Astrocyte (in vitro differentiated cells and primary cell): ENCODE results near the gene BEND6. TPM values are rescaled to one million over a fixed set of nuclear protein-coding genes. Genes with fewer than 3 reads are reported as not detected.
"Not testable (repeated sequence)": the region's sequence is repeated elsewhere in the genome, so short reads cannot be mapped to it uniquely, and the experiment has no call there.

Source experiments
- DNase-seq: peaks from one replicate; pipeline ENCODE4 v3.0.0-alpha.2; 2010; ENCODE audit warnings: low read depth
- FAIRE-seq: peaks from 2 replicates; lab custom pipeline; 2011; peaks lifted over from hg19 to GRCh38; lab: Jason Lieb, UNC
- H2AFZ ChIP-seq: 2 replicates; pipeline ENCODE4 v1.6.0; 2012; ENCODE audit warnings: low read depth, low read length, inconsistent platforms
- H3K27ac ChIP-seq: 2 replicates; pipeline ENCODE4 v1.5.1; 2011; ENCODE audit warnings: low read depth, low read length, inconsistent platforms
- H3K27me3 ChIP-seq: 2 replicates; pipeline ENCODE4 v1.6.0; 2011; ENCODE audit warnings: low read length, inconsistent platforms; ENCODE audit not compliant: insufficient read depth
- H3K36me3 ChIP-seq: 2 replicates; pipeline ENCODE4 v1.5.1; 2011; ENCODE audit warnings: low read length, inconsistent platforms; ENCODE audit not compliant: insufficient read depth
- H3K4me1 ChIP-seq: 2 replicates; pipeline ENCODE4 v1.5.1; 2011; ENCODE audit warnings: low read length, inconsistent platforms; ENCODE audit not compliant: insufficient read depth
- H3K4me2 ChIP-seq: 2 replicates; pipeline ENCODE4 v1.6.0; 2012; ENCODE audit warnings: low read length, inconsistent platforms
- H3K4me3 ChIP-seq: 2 replicates; pipeline ENCODE4 v1.5.1; 2011; ENCODE audit warnings: low read depth, mild to moderate bottlenecking, low read length, inconsistent platforms; ENCODE audit not compliant: insufficient read depth
- H3K79me2 ChIP-seq: 2 replicates; pipeline ENCODE4 v1.6.0; 2012; ENCODE audit warnings: mild to moderate bottlenecking, low read length, inconsistent platforms; ENCODE audit not compliant: insufficient read depth
- H3K9ac ChIP-seq: 2 replicates; pipeline ENCODE4 v1.6.0; 2012; ENCODE audit warnings: mild to moderate bottlenecking, low read length, inconsistent platforms
- H3K9me3 ChIP-seq: 2 replicates; pipeline ENCODE4 v1.5.1; 2012; ENCODE audit warnings: low read depth, mild to moderate bottlenecking, low read length, inconsistent platforms; ENCODE audit not compliant: insufficient read depth
- H4K20me1 ChIP-seq: 2 replicates; pipeline ENCODE4 v1.6.0; 2012; ENCODE audit warnings: low read length, inconsistent platforms; ENCODE audit not compliant: insufficient read depth
- H3K27ac Mint-ChIP-seq: one replicate; pipeline ENCODE4 v1.8.0; 2021; ENCODE audit warnings: mild to moderate bottlenecking, mixed read lengths; ENCODE audit not compliant: unreplicated experiment
- H3K27me3 Mint-ChIP-seq: one replicate; pipeline ENCODE4 v1.8.0; 2021; ENCODE audit warnings: low read depth, mixed read lengths; ENCODE audit not compliant: unreplicated experiment
- H3K36me3 Mint-ChIP-seq: one replicate; pipeline ENCODE4 v1.8.0; 2021; ENCODE audit warnings: low read depth, mixed read lengths; ENCODE audit not compliant: unreplicated experiment
- H3K4me1 Mint-ChIP-seq: one replicate; pipeline ENCODE4 v1.8.0; 2021; ENCODE audit warnings: low read depth, mixed read lengths; ENCODE audit not compliant: unreplicated experiment
- H3K4me3 Mint-ChIP-seq: one replicate; pipeline ENCODE4 v1.8.0; 2021; ENCODE audit warnings: mild to moderate bottlenecking, moderate library complexity, mixed read lengths; ENCODE audit not compliant: unreplicated experiment
- H3K9me3 Mint-ChIP-seq: one replicate; pipeline ENCODE4 v1.8.0; 2021; ENCODE audit warnings: mild to moderate bottlenecking, mixed read lengths; ENCODE audit not compliant: unreplicated experiment
- CTCF ChIP-seq: IDR thresholded peaks from 2 replicates; pipeline ENCODE4 v1.5.1; 2011; ENCODE audit warnings: low read depth, mild to moderate bottlenecking, inconsistent platforms, low read length, moderate library complexity; ENCODE audit not compliant: insufficient read depth
- EZH2 ChIP-seq: IDR thresholded peaks from 2 replicates; pipeline ENCODE4 v1.6.1; 2012; ENCODE audit warnings: mild to moderate bottlenecking, low read length, inconsistent platforms; ENCODE audit not compliant: insufficient read depth
- total RNA-seq: library from RNA; stranded (reverse); gene quantifications from 2 replicates; pipeline ENCODE4 v1.2.1, GENCODE V29; 2021

The BEND6 gene
- total RNA-seq, 1 donor from 2014 or later, result 8.3 TPM

- H3K27me3 Mint-ChIP-seq, result peaks cover 1% of the 10 kb centered on the region
- H3K4me1 Mint-ChIP-seq, result no peaks in the 10 kb centered on the region
- no peak overlapping the region for H2AFZ ChIP-seq
- no peaks in the 10 kb centered on the region for H3K79me2 ChIP-seq
- H3K27me3 ChIP-seq, result no peaks in the 10 kb centered on the region
- no peak for FAIRE-seq
- no peak overlapping the region for H3K27ac Mint-ChIP-seq
- H3K9me3 Mint-ChIP-seq, result peaks cover 2% of the 10 kb centered on the region
- peaks cover 4% of the 10 kb centered on the region for H3K9me3 ChIP-seq
- H3K4me3 ChIP-seq, result no peak overlapping the region
- H3K4me2 ChIP-seq, result no peak overlapping the region
- no peaks in the 10 kb centered on the region for H3K4me1 ChIP-seq
- TF ChIP-seq EZH2, result no peak
- no peak for TF ChIP-seq CTCF
- H3K36me3 ChIP-seq, result no peaks in the 10 kb centered on the region
- H4K20me1 ChIP-seq, result no peaks in the 10 kb centered on the region
- peaks cover 8% of the 10 kb centered on the region for H3K36me3 Mint-ChIP-seq
- H3K27ac ChIP-seq, result no peak overlapping the region
- DNase-seq, result no peak
- H3K9ac ChIP-seq, result no peak overlapping the region
- H3K4me3 Mint-ChIP-seq, result no peak overlapping the region
Observed at GRCh38 chr6:57004292-57004691, 49.4 kb downstream of the BEND6 start.

GRCh38 chr6:57006101-57006500 lies 51.2 kb downstream of the BEND6 start:
- H4K20me1 ChIP-seq, result no peaks in the 10 kb centered on the region
- H3K79me2 ChIP-seq, result no peaks in the 10 kb centered on the region
- no peak for TF ChIP-seq EZH2
- TF ChIP-seq CTCF, result no peak
- no peak overlapping the region for H2AFZ ChIP-seq
- no peaks in the 10 kb centered on the region for H3K4me1 Mint-ChIP-seq
- H3K27ac ChIP-seq, result no peak overlapping the region
- no peak for FAIRE-seq
- no peak overlapping the region for H3K9ac ChIP-seq
- no peak overlapping the region for H3K4me3 ChIP-seq
- no peak overlapping the region for H3K27ac Mint-ChIP-seq
- H3K4me3 Mint-ChIP-seq, result no peak overlapping the region
- no peaks in the 10 kb centered on the region for H3K36me3 Mint-ChIP-seq
- no peak for DNase-seq
- H3K27me3 ChIP-seq, result no peaks in the 10 kb centered on the region
- H3K4me2 ChIP-seq, result no peak overlapping the region
- no peaks in the 10 kb centered on the region for H3K4me1 ChIP-seq
- no peaks in the 10 kb centered on the region for H3K9me3 ChIP-seq
- H3K36me3 ChIP-seq, result no peaks in the 10 kb centered on the region
- no peaks in the 10 kb centered on the region for H3K9me3 Mint-ChIP-seq
- H3K27me3 Mint-ChIP-seq, result peaks cover 1% of the 10 kb centered on the region

- H3K27ac Mint-ChIP-seq, DNase-seq, H3K9me3 Mint-ChIP-seq, H3K79me2 ChIP-seq, H2AFZ ChIP-seq, H3K27me3 ChIP-seq, H3K9ac ChIP-seq, H3K36me3 Mint-ChIP-seq, H3K4me3 ChIP-seq, H3K4me3 Mint-ChIP-seq, H4K20me1 ChIP-seq, H3K27ac ChIP-seq, H3K27me3 Mint-ChIP-seq, H3K9me3 ChIP-seq, FAIRE-seq, H3K4me1 Mint-ChIP-seq, H3K36me3 ChIP-seq, H3K4me1 ChIP-seq, H3K4me2 ChIP-seq: not testable (repeated sequence)
Observed at GRCh38 chr6:57008069-57008468, 53.2 kb downstream of the BEND6 start.
